ENCODE measurements around the gene BEST4. TPM values are rescaled to one million over a fixed set of nuclear protein-coding genes. Genes with fewer than 3 reads are reported as not detected.

The BEST4 gene
- total and polyA plus RNA-seq, 2 of the 13 experiments (the other 11 are each of a cell fraction or from before 2014, with no cell fraction given): 0.77 to 1.4 TPM

GRCh38 chr1:44775930-44776729, 11.8 kb downstream of the BEST4 start (continued):
- TF ChIP-seq ZBTB44 (CRISPR knock-in tag; IDR thresholded peaks at IDR 0.05) (no peak), PCBP1 (IDR thresholded peaks at IDR 0.05; ENCODE audit: borderline replicate concordance, low read depth, low read length) (no peak), ZNF18 (CRISPR knock-in tag; IDR thresholded peaks at IDR 0.05; ENCODE audit: insufficient replicate concordance) (no peak), NFATC3 (CRISPR knock-in tag; IDR thresholded peaks at IDR 0.05) (no peak), FOXC1 (CRISPR knock-in tag; IDR thresholded peaks at IDR 0.05; ENCODE audit: borderline replicate concordance) (no peak), FOXA3 (CRISPR knock-in tag; IDR thresholded peaks at IDR 0.05) (no peak), ZNF816 (CRISPR knock-in tag; IDR thresholded peaks at IDR 0.05; ENCODE audit: borderline replicate concordance) (peak; percentile 72; the same call in 1 of the 2 replicates), PHF21A (CRISPR knock-in tag; IDR thresholded peaks at IDR 0.05) (no peak), ZNF761 (CRISPR knock-in tag; conservative IDR thresholded peaks at IDR 0.05) (peak; percentile 41; the same call in 1 of the 2 replicates), XRCC5 (optimal IDR thresholded peaks at IDR 0.05; ENCODE audit: low read length) (no peak), SRSF9 (IDR thresholded peaks at IDR 0.05; ENCODE audit: borderline replicate concordance, insufficient read depth, low read depth, low read length, poor library complexity, severe bottlenecking) (no peak), ZSCAN29 (CRISPR knock-in tag; conservative IDR thresholded peaks at IDR 0.05) (0 out of 2 replicates have a peak, but pooled peaks have one; percentile 10), MYPOP (CRISPR knock-in tag; IDR thresholded peaks at IDR 0.05) (no peak), HNRNPL (IDR thresholded peaks at IDR 0.05; ENCODE audit: low read depth, low read length) (0 out of 2 replicates have a peak, but pooled peaks have one; percentile 35), PHF8 (CRISPR knock-in tag; IDR thresholded peaks at IDR 0.05) (no peak), POLR2A (IDR thresholded peaks at IDR 0.05; ENCODE audit: insufficient read depth in 1 of 2, low read depth in 2 of 2, low read length in 2 of 2) (peak in 1 of 2 experiments; percentile 20; a peak in 1 of 4 replicates), ZNF75D (CRISPR knock-in tag; IDR thresholded peaks at IDR 0.05; ENCODE audit: borderline replicate concordance) (no peak), ZNF619 (CRISPR knock-in tag; IDR thresholded peaks at IDR 0.05) (no peak), MXI1 (IDR thresholded peaks at IDR 0.05; ENCODE audit: borderline replicate concordance, low read depth, low read length) (no peak), TIGD3 (CRISPR knock-in tag; IDR thresholded peaks at IDR 0.05; ENCODE audit: borderline replicate concordance) (no peak), ZNF672 (CRISPR knock-in tag; IDR thresholded peaks at IDR 0.05) (no peak), AHR (CRISPR knock-in tag; IDR thresholded peaks at IDR 0.05) (no peak), DRAP1 (CRISPR knock-in tag; IDR thresholded peaks at IDR 0.05) (no peak), GLI4 (CRISPR knock-in tag; IDR thresholded peaks at IDR 0.05; ENCODE audit: borderline replicate concordance) (0 out of 2 replicates have a peak, but pooled peaks have one; percentile 26)

Measured in HepG2 (cell line).